Naive thymus-derived CD4-positive, alpha-beta T cell (primary cell): Measurements from ENCODE around the gene ACTL10. TPM values are rescaled to one million over a fixed set of nuclear protein-coding genes. Genes with fewer than 3 reads are reported as not detected.
A peak's percentile ranks its signal among the peaks of the same experiment; 100 is the strongest.
"Not testable (repeated sequence)": the region's sequence is repeated elsewhere in the genome, so short reads cannot be mapped to it uniquely, and the experiment has no call there.

Experiments used
- ATAC-seq: fragments of 150-1000 bp; cut with Tn5 transposase; 2 replicates; pipeline ENCODE4 v1.10.0; 2021; ENCODE audit warnings: mild to moderate bottlenecking, moderate library complexity
- CTCF ChIA-PET: fragments of 350-600 bp; sonication (Branson Sonifier 250); formaldehyde crosslinking; loops from one replicate; lab custom pipeline; 2021; ENCODE audit warnings: antibody characterized with exemption; lab: Charles Lee
- POLR2A ChIA-PET: fragments of 350-600 bp; sonication (Branson Sonifier 250); formaldehyde crosslinking; loops from one replicate; lab custom pipeline; 2021; ENCODE audit warnings: antibody characterized with exemption, inconsistent platforms; lab: Charles Lee
- DNase-seq, 9 donors: peaks; one replicate each; pipeline versions ENCODE4 v3.0.0 to v3.0.0-alpha.2; 2020 to 2022; ENCODE audit warnings: mixed read lengths in 1 of 9
- H3K27ac ChIP-seq: one replicate; pipeline ENCODE4 v1.7.0; 2013; ENCODE audit warnings: mild to moderate bottlenecking, low read depth, low read length, moderate library complexity
- H3K27me3 ChIP-seq, 2 donors: one replicate each; pipeline ENCODE4 v1.7.0; 2013; ENCODE audit warnings: low read length in 2 of 2, mild to moderate bottlenecking in 2 of 2, moderate library complexity in 2 of 2; ENCODE audit not compliant: control insufficient read depth in 2 of 2, insufficient read depth in 2 of 2
- H3K36me3 ChIP-seq, 3 experiments: 1 replicate in 2 of 3; 2 replicates in 1 of 3; pipeline ENCODE4 v1.7.0; 2013; ENCODE audit warnings: low read length in 3 of 3, mild to moderate bottlenecking in 3 of 3, moderate library complexity in 1 of 3; ENCODE audit not compliant: insufficient read depth in 3 of 3, control insufficient read depth in 2 of 3
- H3K4me1 ChIP-seq, 2 donors: one replicate each; pipeline ENCODE4 v1.7.0; 2013; ENCODE audit warnings: low read length in 2 of 2, mild to moderate bottlenecking in 2 of 2, moderate library complexity in 1 of 2; ENCODE audit not compliant: control insufficient read depth in 2 of 2, insufficient read depth in 2 of 2
- H3K4me3 ChIP-seq: 2 replicates; pipeline ENCODE4 v1.7.0; 2013; ENCODE audit warnings: mild to moderate bottlenecking, low read length
- H3K9me3 ChIP-seq, 3 experiments: 1 replicate in 2 of 3; 2 replicates in 1 of 3; pipeline ENCODE4 v1.7.0; 2013; ENCODE audit warnings: low read length in 3 of 3; ENCODE audit not compliant: control insufficient read depth in 2 of 3
- H3K27ac Mint-ChIP-seq, 9 donors: one replicate each; pipeline ENCODE4 v1.8.0; 2020 to 2022; ENCODE audit warnings: mixed read lengths in 9 of 9, mild to moderate bottlenecking in 8 of 9, moderate library complexity in 5 of 9, inconsistent platforms in 2 of 9
- H3K27me3 Mint-ChIP-seq, 5 donors: one replicate each; pipeline ENCODE4 v1.8.0; 2021 to 2022; ENCODE audit warnings: mixed read lengths in 5 of 5, mild to moderate bottlenecking in 1 of 5
- H3K36me3 Mint-ChIP-seq, 5 donors: one replicate each; pipeline ENCODE4 v1.8.0; 2020 to 2022; ENCODE audit warnings: mixed read lengths in 5 of 5, mild to moderate bottlenecking in 3 of 5, inconsistent platforms in 1 of 5
- H3K4me1 Mint-ChIP-seq, 7 donors: one replicate each; pipeline ENCODE4 v1.8.0; 2020 to 2022; ENCODE audit warnings: mixed read lengths in 7 of 7, mild to moderate bottlenecking in 3 of 7, inconsistent platforms in 1 of 7
- H3K4me3 Mint-ChIP-seq, 10 donors: one replicate each; pipeline ENCODE4 v1.8.0; 2020 to 2022; ENCODE audit warnings: mild to moderate bottlenecking in 10 of 10, mixed read lengths in 10 of 10, moderate library complexity in 6 of 10, inconsistent platforms in 2 of 10
- H3K9me3 Mint-ChIP-seq, 11 donors: one replicate each; pipeline ENCODE4 v1.8.0; 2020 to 2022; ENCODE audit warnings: mixed read lengths in 11 of 11, mild to moderate bottlenecking in 4 of 11, inconsistent platforms in 1 of 11, moderate library complexity in 1 of 11
- intact Hi-C, 2 donors: fragments of 100-400 bp; cut with micrococcal nuclease; formaldehyde crosslinking; loops; one replicate each; pipeline ENCODE4 v1.15.1; 2023
- polyA plus RNA-seq, 2 donors: library from polyadenylated mRNA; unstranded; fragments of 300-500 nt; fragmentation: Illumina TruSeq; gene quantifications; one replicate each; pipeline ENCODE4 v1.2.3, GENCODE V29; 2021
- total RNA-seq, 6 experiments: library from RNA in 5 of 6; stranded (reverse) in 5 of 6; gene quantifications; 1 replicate in 5 of 6; 2 replicates in 1 of 6; pipeline ENCODE4 v1.2.3 and lab custom pipeline; 2021 to 2026

ACTL10 gene
- total and polyA plus RNA-seq, 7 experiments from 2014 or later = 0.66 to 4.9 (median 3.2) TPM

DNA sequence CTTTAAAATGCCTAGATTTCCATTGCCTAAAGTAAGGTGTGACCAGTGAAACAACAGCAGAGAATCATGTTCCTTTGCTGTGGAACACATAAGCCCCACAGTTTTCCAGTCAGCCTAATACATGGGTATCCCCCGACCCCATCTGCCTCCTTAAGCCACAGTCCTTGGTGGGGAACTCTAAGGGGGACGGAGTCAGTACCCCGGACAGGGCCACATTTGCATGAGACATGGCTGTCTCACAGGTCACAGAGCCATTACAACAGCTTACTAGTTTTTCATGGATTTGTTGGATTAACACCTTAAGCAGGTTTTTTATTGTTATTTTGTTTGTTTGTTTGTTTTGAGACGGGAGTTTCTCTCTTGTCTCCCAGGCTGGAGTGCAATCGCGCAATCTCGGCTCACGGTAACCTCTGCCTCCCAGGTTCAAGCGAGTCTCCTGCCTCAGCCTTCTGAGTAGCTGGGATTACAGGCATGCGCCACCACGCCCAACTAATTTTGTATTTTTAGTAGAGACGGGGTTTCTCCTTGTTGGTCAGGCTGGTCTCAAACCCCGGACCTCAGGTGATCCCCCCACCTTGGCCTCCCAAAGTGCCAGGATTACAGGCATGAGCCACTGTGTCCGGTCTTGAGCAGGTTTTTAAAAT lies 19.7 kb upstream of the ACTL10 start:
- H3K4me3 ChIP-seq, H3K9me3 ChIP-seq, H3K27me3 Mint-ChIP-seq, H3K4me3 Mint-ChIP-seq, DNase-seq, H3K9me3 Mint-ChIP-seq, ATAC-seq, H3K4me1 Mint-ChIP-seq, intact Hi-C loops, H3K27me3 ChIP-seq, H3K27ac ChIP-seq: not testable (repeated sequence)
- Histone ChIP-seq H3K36me3 (peaks cover 0 to 24% (median 0%) of the 10 kb centered on the region in 3 experiments), H3K4me1 (peaks cover 0 to 14% of the 10 kb centered on the region in 2 donors)
- POLR2A ChIA-PET = interaction anchor here (0.6 kb wide), 1 partner anchor 345 kb away, joined by 3 read pairs; no protein-coding TSS in a partner anchor
- Mint-ChIP-seq H3K27ac (peak overlapping the region in 2 of 9 donors; percentile 17 to 74), H3K36me3 (peaks cover 0 to 16% (median 6%) of the 10 kb centered on the region in 5 donors)
- CTCF ChIA-PET = interaction anchor here (0.6 kb wide), 1 partner anchor 181 kb away, joined by 4 read pairs; no protein-coding TSS in a partner anchor

DNA sequence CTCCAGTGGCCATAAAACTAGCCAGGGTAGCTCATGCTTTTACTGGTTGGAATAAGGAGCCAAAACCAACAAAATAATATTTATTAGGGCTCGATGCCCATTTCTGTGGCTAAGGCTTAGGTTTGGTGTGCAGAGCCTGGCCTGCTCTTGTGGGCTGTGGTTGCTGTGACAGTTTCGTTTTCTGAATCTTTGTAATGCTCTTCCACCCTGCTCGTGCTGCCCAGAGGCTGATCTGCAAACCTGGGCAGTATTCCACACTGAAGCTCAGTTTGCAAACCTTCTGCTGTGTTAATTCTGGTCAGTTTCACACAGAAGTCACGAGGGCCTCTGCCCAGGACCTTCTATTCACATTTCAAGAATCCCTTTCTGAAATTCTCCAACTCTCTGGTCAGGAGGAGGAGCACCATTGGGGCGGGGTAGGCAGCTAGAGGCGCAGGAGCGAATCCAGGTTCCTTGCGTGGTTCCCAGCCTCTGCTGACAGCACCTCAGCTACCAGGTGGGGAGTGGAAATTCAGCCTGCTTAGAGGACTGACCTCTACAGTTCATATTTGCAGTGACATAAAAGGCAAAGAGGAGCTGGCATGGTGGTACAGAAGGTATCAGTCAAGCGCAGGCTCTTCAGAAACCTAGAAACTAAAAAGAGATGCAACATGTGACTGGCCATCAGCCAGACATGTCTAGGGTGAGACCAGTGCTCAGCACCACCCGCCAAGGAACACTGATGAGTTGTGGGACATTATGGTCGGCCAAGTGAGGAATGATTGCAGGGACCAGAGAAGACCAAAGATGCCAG lies 18.9 kb upstream of the ACTL10 start:
- ChIA-PET CTCF (interaction anchor here (1.1 kb wide), 1 partner anchor 20 kb away, joined by 3 read pairs; no protein-coding TSS in a partner anchor), POLR2A (interaction anchor here (0.6 kb wide), 2 partner anchors 33 to 345 kb away, joined by 3 read pairs; no protein-coding TSS in a partner anchor)
- intact Hi-C loops = no loop called here
- Mint-ChIP-seq H3K36me3 (peaks cover 0 to 16% (median 6%) of the 10 kb centered on the region in 5 donors), H3K27ac (peak overlapping the region in 5 of 9 donors; percentile 51 to 81 (median 74)), H3K27me3 (no peaks in the 10 kb centered on the region), H3K9me3 (no peaks in the 10 kb centered on the region), H3K4me3 (no peak overlapping the region), H3K4me1 (peaks cover 0 to 7% (median 0%) of the 10 kb centered on the region in 7 donors)
- Histone ChIP-seq H3K27ac (no peak overlapping the region), H3K27me3 (no peaks in the 10 kb centered on the region), H3K4me3 (no peak overlapping the region), H3K9me3 (no peaks in the 10 kb centered on the region), H3K4me1 (peaks cover 0 to 14% of the 10 kb centered on the region in 2 donors), H3K36me3 (peaks cover 0 to 20% (median 0%) of the 10 kb centered on the region in 3 experiments)
- DNase-seq (no peak), ATAC-seq (no peak)

DNA sequence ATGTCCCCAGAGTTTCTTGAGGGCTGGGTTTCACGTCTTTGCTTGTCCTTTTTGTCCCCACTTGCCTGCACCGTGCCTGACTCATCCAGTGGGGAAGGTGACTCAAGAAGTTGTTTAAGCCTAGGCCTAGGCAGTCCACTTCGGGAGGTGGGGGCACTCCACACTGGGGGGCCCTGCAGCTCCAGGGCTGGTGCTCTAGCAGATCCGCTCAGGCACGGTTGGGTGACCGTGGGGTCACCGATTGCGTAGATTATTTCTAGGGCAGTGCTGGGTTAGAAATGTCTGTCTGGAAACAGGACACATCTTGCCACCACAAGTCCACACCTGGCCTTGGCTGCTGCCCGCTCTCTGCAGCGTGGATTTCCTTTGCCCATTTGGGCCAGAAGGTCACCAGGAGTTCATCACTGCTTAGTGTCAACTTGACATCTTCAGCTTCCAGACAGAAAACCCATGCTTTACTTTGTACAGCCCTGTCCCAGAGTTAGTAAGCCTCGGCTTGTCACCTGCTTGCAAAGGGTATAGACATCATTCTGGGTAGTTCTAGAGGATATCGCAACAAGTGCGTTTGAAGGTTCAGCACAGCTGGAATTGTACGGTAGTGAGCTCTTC lies 18.2 kb upstream of the ACTL10 start:
- Mint-ChIP-seq H3K4me1 (peaks cover 0 to 9% (median 5%) of the 10 kb centered on the region in 7 donors), H3K36me3 (peaks cover 0 to 16% (median 6%) of the 10 kb centered on the region in 5 donors), H3K27me3 (no peaks in the 10 kb centered on the region), H3K27ac (peak overlapping the region in 4 of 9 donors; percentile 1 to 56 (median 10)), H3K4me3 (no peak overlapping the region), H3K9me3 (no peaks in the 10 kb centered on the region)
- intact Hi-C loops = no loop called here
- Histone ChIP-seq H3K27ac (no peak overlapping the region), H3K4me1 (peaks cover 0 to 14% of the 10 kb centered on the region in 2 donors), H3K9me3 (no peaks in the 10 kb centered on the region), H3K4me3 (no peak overlapping the region), H3K27me3 (no peaks in the 10 kb centered on the region), H3K36me3 (peaks cover 0 to 20% (median 0%) of the 10 kb centered on the region in 3 experiments)
- ChIA-PET CTCF (interaction anchor here (0.6 to 1.1 kb wide), 3 partner anchors 17 to 263 kb away, joined by 3 to 6 read pairs (median 3); no protein-coding TSS in a partner anchor), POLR2A (interaction anchor here (0.6 kb wide), 1 partner anchor 32 kb away, joined by 3 read pairs; no protein-coding TSS in a partner anchor)
- no peak for DNase-seq
- ATAC-seq = no peak

- Mint-ChIP-seq H3K27ac (peak overlapping the region in 4 of 9 donors; percentile 8 to 65 (median 50)), H3K36me3 (peaks cover 0 to 16% (median 6%) of the 10 kb centered on the region in 5 donors), H3K4me3 (no peak overlapping the region), H3K9me3 (no peaks in the 10 kb centered on the region), H3K27me3 (no peaks in the 10 kb centered on the region), H3K4me1 (peaks cover 0 to 10% (median 6%) of the 10 kb centered on the region in 7 donors)
- ATAC-seq = no peak
- H3K27me3 ChIP-seq = no peaks in the 10 kb centered on the region
- H3K4me3 ChIP-seq = no peak overlapping the region
- H3K9me3 ChIP-seq = no peaks in the 10 kb centered on the region
- POLR2A ChIA-PET = interaction anchor here (0.6 kb wide), 1 partner anchor 146 kb away, joined by 4 read pairs; no protein-coding TSS in a partner anchor
- no peak for DNase-seq
- H3K4me1 ChIP-seq = peaks cover 0 to 14% of the 10 kb centered on the region in 2 donors
- H3K36me3 ChIP-seq = peaks cover 0 to 15% (median 0%) of the 10 kb centered on the region in 3 experiments
- intact Hi-C loops = no loop called here
- CTCF ChIA-PET = interaction anchor here (0.6 to 1.1 kb wide), 3 partner anchors 18 to 263 kb away, joined by 3 to 6 read pairs (median 3); no protein-coding TSS in a partner anchor
- no peak overlapping the region for H3K27ac ChIP-seq
Observed at GRCh38 chr20:33649201-33649681, 17.5 kb upstream of the ACTL10 start.

DNA sequence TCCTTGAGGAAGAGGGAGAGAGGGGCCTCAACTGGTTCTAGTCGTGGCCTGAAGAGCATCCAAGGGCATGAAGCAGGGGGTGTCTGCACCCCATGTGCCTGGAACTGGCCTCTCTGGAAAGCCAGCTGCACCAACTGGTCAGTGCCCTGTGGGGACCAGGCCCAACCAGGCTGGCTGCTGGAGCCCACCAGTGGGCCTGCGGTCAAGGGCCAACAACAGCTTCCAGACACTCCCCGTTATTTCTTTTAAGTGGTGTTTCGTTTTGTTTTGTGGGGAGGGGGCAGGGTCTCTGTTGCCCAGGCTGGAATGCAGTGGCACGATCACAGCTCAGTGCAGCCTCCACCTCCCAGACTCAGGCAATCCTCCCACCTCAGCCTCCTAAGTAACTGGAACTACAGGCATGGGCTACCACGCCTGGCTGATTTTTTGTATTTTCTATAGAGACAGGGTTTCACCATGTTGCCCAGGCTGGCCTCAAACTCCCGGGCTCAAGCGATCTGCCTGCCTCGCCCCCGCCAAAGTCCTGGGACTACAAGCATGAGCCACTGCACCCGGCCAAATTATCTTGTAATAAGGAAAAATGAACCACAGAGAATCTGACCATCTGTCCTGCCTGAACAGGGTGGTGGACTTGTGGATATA lies 16.5 kb upstream of the ACTL10 start:
- Mint-ChIP-seq H3K9me3 (no peaks in the 10 kb centered on the region), H3K27ac (peak overlapping the region in 2 of 9 donors; percentile 32 to 36), H3K36me3 (peaks cover 0 to 8% (median 5%) of the 10 kb centered on the region in 5 donors), H3K4me1 (peaks cover 0 to 12% (median 6%) of the 10 kb centered on the region in 7 donors), H3K27me3 (no peaks in the 10 kb centered on the region), H3K4me3 (no peak overlapping the region)
- ATAC-seq (no peak), DNase-seq (no peak)
- peaks cover 0 to 5% (median 0%) of the 10 kb centered on the region in 3 experiments for H3K36me3 ChIP-seq
- H3K9me3 ChIP-seq = no peaks in the 10 kb centered on the region
- H3K27ac ChIP-seq = no peak overlapping the region
- intact Hi-C loops = no loop called here
- CTCF ChIA-PET = no interaction called here
- POLR2A ChIA-PET = no interaction called here
- no peaks in the 10 kb centered on the region for H3K27me3 ChIP-seq
- H3K4me1 ChIP-seq = peaks cover 0 to 14% of the 10 kb centered on the region in 2 donors
- H3K4me3 ChIP-seq = no peak overlapping the region
